Endothelial cell of umbilical vein (primary cell): ENCODE results near the gene FMN1. TPM values are rescaled to one million over a fixed set of nuclear protein-coding genes. Genes with fewer than 3 reads are reported as not detected.

ENCODE experiments used
- BruUV-seq: library from RNA; stranded (reverse); fragments of 400-500 nt; replicated peaks from 2 replicates; lab custom pipeline; 2021; lab: Mats Ljungman, UMichigan
- CTCF ChIA-PET: fragments of 300-600, 350-600 bp; sonication (Branson Sonifier 250); formaldehyde crosslinking; loops from one replicate; lab custom pipeline; 2021; ENCODE audit warnings: antibody characterized with exemption, inconsistent platforms; lab: Charles Lee
- POLR2A ChIA-PET: fragments of 300-600, 350-600 bp; sonication (Branson Sonifier 250); formaldehyde crosslinking; loops from one replicate; lab custom pipeline; 2021; ENCODE audit warnings: antibody characterized with exemption, inconsistent platforms; lab: Charles Lee
- DNase-seq: peaks from one replicate; pipeline ENCODE4 v3.0.0-alpha.2; 2011; ENCODE audit warnings: low read depth, low spot score
- FAIRE-seq: peaks from 2 replicates; lab custom pipeline; 2011; peaks lifted over from hg19 to GRCh38; lab: Jason Lieb, UNC
- H2AFZ ChIP-seq: 2 replicates; pipeline ENCODE4 v1.6.0; 2012; ENCODE audit warnings: low read depth, low read length, control low read depth, inconsistent platforms
- H3K27ac ChIP-seq: 2 replicates; pipeline ENCODE4 v1.5.1; 2011; ENCODE audit warnings: low read depth, mild to moderate bottlenecking, control low read depth, low read length, moderate library complexity; ENCODE audit not compliant: insufficient read depth
- H3K27me3 ChIP-seq, 2 experiments: 2 replicates each; pipeline versions ENCODE4 v1.6.0 to v1.6.1; 2011; ENCODE audit warnings: low read length in 2 of 2, mixed read lengths in 1 of 2; ENCODE audit not compliant: control insufficient read depth in 2 of 2, insufficient read depth in 2 of 2
- H3K36me3 ChIP-seq, 2 experiments: 2 replicates in 1 of 2; 3 replicates in 1 of 2; pipeline ENCODE4 v1.5.1; 2011; ENCODE audit warnings: low read length in 2 of 2, mild to moderate bottlenecking in 1 of 2, moderate library complexity in 1 of 2; ENCODE audit not compliant: control insufficient read depth in 2 of 2, insufficient read depth in 2 of 2; ENCODE audit errors: extremely low read depth in 1 of 2
- H3K4me1 ChIP-seq: 3 replicates; pipeline ENCODE4 v1.5.1; 2011; ENCODE audit warnings: mild to moderate bottlenecking, low read length; ENCODE audit not compliant: control insufficient read depth, insufficient read depth; ENCODE audit errors: extremely low read depth
- H3K4me2 ChIP-seq: 2 replicates; pipeline ENCODE4 v1.6.1; 2011; ENCODE audit warnings: low read length, control low read depth, mixed read lengths; ENCODE audit not compliant: insufficient read depth
- H3K4me3 ChIP-seq, 3 experiments: fragments of 200-600 bp in 1 of 3; sonication (generic), shearing (Covaris generic) in 1 of 3; replicated peaks in 1 of 3; 2 replicates each; pipeline ENCODE4 v1.5.1; 2011 to 2016; ENCODE audit warnings: control low read depth in 3 of 3, low read length in 3 of 3, mild to moderate bottlenecking in 2 of 3, inconsistent platforms in 1 of 3, low read depth in 1 of 3, moderate library complexity in 1 of 3; ENCODE audit not compliant: insufficient read depth in 1 of 3
- H3K79me2 ChIP-seq: 2 replicates; pipeline ENCODE4 v1.6.0; 2012; ENCODE audit warnings: low read length, inconsistent platforms; ENCODE audit not compliant: control insufficient read depth, insufficient read depth
- H3K9ac ChIP-seq: replicated peaks from 2 replicates; pipeline ENCODE3; 2011; ENCODE audit warnings: low read length, control low read depth; ENCODE audit not compliant: insufficient read depth; ENCODE audit errors: extremely low read depth
- H3K9me1 ChIP-seq: replicated peaks from 3 replicates; pipeline ENCODE4 v1.6.0; 2011; ENCODE audit warnings: mild to moderate bottlenecking, low read length; ENCODE audit not compliant: control insufficient read depth, insufficient read depth; ENCODE audit errors: extremely low read depth
- H3K9me3 ChIP-seq: replicated peaks from 2 replicates; pipeline ENCODE4 v1.5.1; 2012; ENCODE audit warnings: low read length, inconsistent platforms; ENCODE audit not compliant: control insufficient read depth, insufficient read depth
- H4K20me1 ChIP-seq: replicated peaks from 2 replicates; pipeline ENCODE3; 2011; ENCODE audit warnings: mild to moderate bottlenecking, low read length; ENCODE audit not compliant: control insufficient read depth, insufficient read depth; ENCODE audit errors: extremely low read depth
- EZH2 ChIP-seq: IDR thresholded peaks from 2 replicates; pipeline ENCODE4 v1.6.1; 2012; ENCODE audit warnings: borderline replicate concordance, low read depth, mild to moderate bottlenecking, moderate library complexity, low read length, inconsistent platforms; ENCODE audit not compliant: severe bottlenecking
- FOS ChIP-seq: IDR thresholded peaks from 2 replicates; pipeline ENCODE4 v1.6.1; 2011; ENCODE audit warnings: mild to moderate bottlenecking, low read length, moderate library complexity, borderline replicate concordance; ENCODE audit not compliant: insufficient read depth
- GATA2 ChIP-seq: IDR thresholded peaks from 2 replicates; pipeline ENCODE4 v1.7.0; 2011; ENCODE audit warnings: low read depth, mild to moderate bottlenecking, moderate library complexity, mixed read lengths, low read length; ENCODE audit not compliant: insufficient read length, insufficient read depth
- JUN ChIP-seq: IDR thresholded peaks from 2 replicates; pipeline ENCODE4 v1.6.1; 2011; ENCODE audit warnings: borderline replicate concordance, low read depth; ENCODE audit not compliant: insufficient read length, insufficient read depth
- MYC ChIP-seq: IDR thresholded peaks from one replicate; pipeline ENCODE4 v1.6.1; 2011; ENCODE audit warnings: mild to moderate bottlenecking, low read depth, low read length
- POLR2A ChIP-seq: IDR thresholded peaks from 2 replicates; pipeline ENCODE4 v1.6.1; 2012; ENCODE audit warnings: low read depth, mild to moderate bottlenecking, control low read depth, low read length
- POLR2AphosphoS5 ChIP-seq: IDR thresholded peaks from 2 replicates; pipeline ENCODE4 v1.6.1; 2012; ENCODE audit warnings: low read depth, mild to moderate bottlenecking, control low read depth, low read length, moderate library complexity; ENCODE audit not compliant: insufficient read depth
- dilution Hi-C: fragments of 300-500 bp; cut with MboI; formaldehyde crosslinking; loops from one replicate; pipeline ENCODE4 v1.15.0; 2019; ENCODE audit warnings: low sequenced_read_pairs; ENCODE audit not compliant: extremely low pct_ligation_motif_present
- intact Hi-C: fragments of 100-400 bp; cut with micrococcal nuclease; formaldehyde crosslinking; loops from one replicate; pipeline ENCODE4 v1.10.0; 2022
- polyA plus RNA-seq, 4 experiments: library from polyadenylated mRNA; depleted of rRNA in 3 of 4; stranded (reverse) in 3 of 4; unstranded in 1 of 4; fragments of >200 nt; gene quantifications; 2 replicates each; pipeline versions ENCODE4 v1.2.1 to v1.2.3, GENCODE V29; 2011 to 2012; ENCODE audit warnings: missing spikeins in 1 of 4
- total RNA-seq: library from RNA; stranded (reverse); gene quantifications from 2 replicates; pipeline ENCODE4 v1.2.3, GENCODE V29; 2021
- TF ChIP-seq, protein P1 (sequence below): IDR thresholded peaks from 2 replicates; pipeline ENCODE4 v1.6.1; 2011; ENCODE audit not compliant: insufficient read depth, insufficient read length
- TF ChIP-seq, protein P2 (sequence below), 2 donors: IDR thresholded peaks; 1 replicate in 1 of 2; 2 replicates in 1 of 2; pipeline ENCODE4 v1.5.1; 2011; ENCODE audit warnings: low read length in 2 of 2, mild to moderate bottlenecking in 2 of 2, moderate library complexity in 2 of 2, control low read depth in 1 of 2, inconsistent platforms in 1 of 2, low read depth in 1 of 2; ENCODE audit not compliant: insufficient read depth in 1 of 2; ENCODE audit errors: extremely low read depth in 1 of 2

Gene FMN1
- total and polyA plus RNA-seq, 2 donors (not counting 3 experiments of a cell fraction or from before 2014, with no cell fraction given) = 0.01 to 0.29 TPM

DNA sequence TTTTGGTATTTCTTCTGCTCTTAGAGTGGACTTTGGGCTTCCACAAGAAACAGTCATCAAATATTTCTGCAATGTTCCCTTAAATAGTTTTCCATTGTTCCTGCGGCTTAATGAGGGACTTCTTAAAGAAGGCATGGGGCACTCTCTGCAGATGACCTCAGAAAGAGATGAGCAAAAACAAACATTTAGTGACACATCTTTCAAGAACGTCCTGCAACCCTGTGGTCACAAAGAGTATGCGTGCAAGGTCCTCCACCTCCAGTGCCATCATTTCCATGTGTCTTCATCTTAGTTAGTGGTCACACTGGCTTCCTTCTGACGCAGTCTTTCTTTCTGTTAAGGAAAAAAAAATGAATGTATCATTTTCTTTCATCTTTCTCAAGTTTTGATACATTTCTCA lies 420.5 kb downstream of the FMN1 start:
- Histone ChIP-seq H3K9me1 (no peaks in the 10 kb centered on the region), H4K20me1 (no peaks in the 10 kb centered on the region), H3K36me3 (no peaks in the 10 kb centered on the region), H3K9me3 (no peaks in the 10 kb centered on the region), H3K9ac (no peak overlapping the region), H3K27me3 (peaks cover 0 to 5% of the 10 kb centered on the region in 2 experiments), H3K27ac (no peak overlapping the region), H3K4me2 (no peak overlapping the region), H3K4me3 (no peak overlapping the region), H3K79me2 (no peaks in the 10 kb centered on the region), H3K4me1 (no peaks in the 10 kb centered on the region), H2AFZ (no peak overlapping the region)
- BruUV-seq = no TSS peak
- POLR2A ChIA-PET = no interaction called here
- TF ChIP-seq FOS (no peak), GATA2 (no peak)
- intact Hi-C loops (no loop called here), dilution Hi-C loops (no loop called here)
- CTCF ChIA-PET = interaction anchor here (1.3 kb wide), 1 partner anchor 111 kb away, joined by 3 read pairs; no protein-coding TSS in a partner anchor
- DNase-seq (no peak), FAIRE-seq (no peak)

DNA sequence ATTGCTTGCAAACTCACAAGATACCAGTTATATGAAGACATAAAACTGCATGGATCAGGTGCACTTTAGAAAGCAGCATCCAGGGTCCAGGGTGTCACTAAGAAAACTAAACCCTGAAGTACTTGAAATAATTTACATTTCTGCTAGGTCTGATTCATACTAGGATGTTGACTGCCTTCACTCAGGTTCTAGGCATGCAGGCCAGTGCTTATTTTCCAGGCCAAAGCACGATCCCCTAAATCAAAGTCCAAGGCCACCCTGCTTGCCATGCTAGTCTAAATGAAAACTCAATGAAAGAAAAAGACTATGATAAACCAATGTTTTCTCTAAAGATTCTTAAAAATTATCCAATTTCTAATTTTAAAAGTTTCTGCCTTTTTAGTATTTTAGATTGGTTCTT lies 427.3 kb downstream of the FMN1 start:
- intact Hi-C loops = no loop called here
- H3K27me3 ChIP-seq = peaks cover 2 to 20% of the 10 kb centered on the region in 2 experiments
- DNase-seq = no peak

More for the DNA sequence above, 427.3 kb downstream of the FMN1 start:
- H3K9ac ChIP-seq = no peak overlapping the region
- no peaks in the 10 kb centered on the region for H4K20me1 ChIP-seq
- H3K36me3 ChIP-seq = no peaks in the 10 kb centered on the region
- BruUV-seq = no TSS peak
- ChIA-PET POLR2A (no interaction called here), CTCF (interaction anchor here (1.0 to 1.1 kb wide), 2 partner anchors 8 to 11 kb away, joined by 3 to 4 read pairs; no protein-coding TSS in a partner anchor)
- no peaks in the 10 kb centered on the region for H3K79me2 ChIP-seq
- H3K4me2 ChIP-seq = no peak overlapping the region
- TF ChIP-seq JUN = no peak
- TF ChIP-seq POLR2A = no peak
- no peak for TF ChIP-seq POLR2AphosphoS5
- no peak for TF ChIP-seq EZH2
- no peak for TF ChIP-seq MYC
- TF ChIP-seq GATA2 = no peak
- TF ChIP-seq, protein P1, sequence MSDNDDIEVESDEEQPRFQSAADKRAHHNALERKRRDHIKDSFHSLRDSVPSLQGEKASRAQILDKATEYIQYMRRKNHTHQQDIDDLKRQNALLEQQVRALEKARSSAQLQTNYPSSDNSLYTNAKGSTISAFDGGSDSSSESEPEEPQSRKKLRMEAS = no peak
- TF ChIP-seq, protein P2, sequence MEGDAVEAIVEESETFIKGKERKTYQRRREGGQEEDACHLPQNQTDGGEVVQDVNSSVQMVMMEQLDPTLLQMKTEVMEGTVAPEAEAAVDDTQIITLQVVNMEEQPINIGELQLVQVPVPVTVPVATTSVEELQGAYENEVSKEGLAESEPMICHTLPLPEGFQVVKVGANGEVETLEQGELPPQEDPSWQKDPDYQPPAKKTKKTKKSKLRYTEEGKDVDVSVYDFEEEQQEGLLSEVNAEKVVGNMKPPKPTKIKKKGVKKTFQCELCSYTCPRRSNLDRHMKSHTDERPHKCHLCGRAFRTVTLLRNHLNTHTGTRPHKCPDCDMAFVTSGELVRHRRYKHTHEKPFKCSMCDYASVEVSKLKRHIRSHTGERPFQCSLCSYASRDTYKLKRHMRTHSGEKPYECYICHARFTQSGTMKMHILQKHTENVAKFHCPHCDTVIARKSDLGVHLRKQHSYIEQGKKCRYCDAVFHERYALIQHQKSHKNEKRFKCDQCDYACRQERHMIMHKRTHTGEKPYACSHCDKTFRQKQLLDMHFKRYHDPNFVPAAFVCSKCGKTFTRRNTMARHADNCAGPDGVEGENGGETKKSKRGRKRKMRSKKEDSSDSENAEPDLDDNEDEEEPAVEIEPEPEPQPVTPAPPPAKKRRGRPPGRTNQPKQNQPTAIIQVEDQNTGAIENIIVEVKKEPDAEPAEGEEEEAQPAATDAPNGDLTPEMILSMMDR (IDR thresholded peaks at IDR 0.05; ENCODE audit: extremely low read depth in 1 of 2, insufficient read depth in 1 of 2, low read depth in 1 of 2, low read length in 2 of 2) = no peak
- no peak for TF ChIP-seq FOS
- H2AFZ ChIP-seq = no peak overlapping the region
- no peak overlapping the region for H3K4me3 ChIP-seq
- FAIRE-seq = no peak
- no peaks in the 10 kb centered on the region for H3K9me1 ChIP-seq
- no peaks in the 10 kb centered on the region for H3K4me1 ChIP-seq
- H3K27ac ChIP-seq = no peak overlapping the region
- no peaks in the 10 kb centered on the region for H3K9me3 ChIP-seq
- dilution Hi-C loops = no loop called here
